Neural cell (in vitro differentiated cells): ENCODE data around the gene STK32B. TPM values are rescaled to one million over a fixed set of nuclear protein-coding genes. Genes with fewer than 3 reads are reported as not detected.

Experiments
- H2AFZ ChIP-seq: fragments of 200-600, 300-800 bp; sonication (generic), shearing (Covaris generic); 2 replicates; pipeline ENCODE4 v1.6.0; 2014; ENCODE audit warnings: low read depth, mild to moderate bottlenecking, antibody characterized with exemption, low read length, moderate library complexity
- H3F3A ChIP-seq: fragments of 200-600 bp; shearing (Covaris generic); 2 replicates; pipeline ENCODE4 v1.6.1; 2016; ENCODE audit warnings: mild to moderate bottlenecking, moderate library complexity, mixed read lengths, antibody characterized with exemption, low read length; ENCODE audit not compliant: insufficient read depth, poor library complexity, severe bottlenecking
- H3K27ac ChIP-seq: fragments of 200-600, 300-800 bp; sonication (generic), shearing (Covaris generic); 2 replicates; pipeline ENCODE4 v1.5.1; 2014; ENCODE audit warnings: mild to moderate bottlenecking, low read length, moderate library complexity
- H3K27me3 ChIP-seq: fragments of 300-800, 200-600 bp; sonication (generic), shearing (Covaris generic); 2 replicates; pipeline ENCODE4 v1.6.0; 2014; ENCODE audit warnings: mild to moderate bottlenecking, low read depth, low read length, moderate library complexity; ENCODE audit not compliant: insufficient read depth
- H3K36me3 ChIP-seq: fragments of 300-800, 200-600 bp; sonication (generic), shearing (Covaris generic); 2 replicates; pipeline ENCODE4 v1.5.1; 2014; ENCODE audit warnings: mild to moderate bottlenecking, antibody characterized with exemption, low read length, moderate library complexity; ENCODE audit not compliant: insufficient read depth
- H3K4me2 ChIP-seq: fragments of 300-800, 200-600 bp; sonication (generic), shearing (Covaris generic); 2 replicates; pipeline ENCODE4 v1.6.0; 2014; ENCODE audit warnings: mild to moderate bottlenecking, low read length
- H3K4me3 ChIP-seq: fragments of 300-800, 200-600 bp; sonication (generic), shearing (Covaris generic); 2 replicates; pipeline ENCODE4 v1.5.1; 2014; ENCODE audit warnings: mild to moderate bottlenecking, low read length, moderate library complexity
- H3K79me2 ChIP-seq: fragments of 200-600 bp; shearing (Covaris generic); replicated peaks from 2 replicates; pipeline ENCODE4 v1.6.0; 2014; ENCODE audit warnings: mild to moderate bottlenecking, low read length, moderate library complexity; ENCODE audit not compliant: insufficient read depth
- H3K9ac ChIP-seq: fragments of 300-800, 200-600 bp; sonication (generic), shearing (Covaris generic); 2 replicates; pipeline ENCODE4 v1.6.1; 2016; ENCODE audit warnings: mild to moderate bottlenecking, low read length, mixed read lengths
- H3K9me2 ChIP-seq: fragments of 200-600 bp; shearing (Covaris generic); 2 replicates; pipeline ENCODE4 v1.6.1; 2016; ENCODE audit warnings: mild to moderate bottlenecking, low read length, mixed read lengths; ENCODE audit not compliant: insufficient read depth
- H3K9me3 ChIP-seq: fragments of 200-600, 300-800 bp; sonication (generic), shearing (Covaris generic); 2 replicates; pipeline ENCODE4 v1.6.1; 2016; ENCODE audit warnings: mild to moderate bottlenecking, mixed run types, low read length, moderate library complexity, mixed read lengths
- H4K20me1 ChIP-seq: fragments of 200-600 bp; shearing (Covaris generic); 2 replicates; pipeline ENCODE4 v1.6.1; 2016; ENCODE audit warnings: mild to moderate bottlenecking, mixed run types; ENCODE audit not compliant: insufficient read depth
- CTCF ChIP-seq: fragments of 450-650 bp; IDR thresholded peaks from 2 replicates; pipeline ENCODE4 v1.5.1; 2014; ENCODE audit warnings: antibody characterized with exemption, mild to moderate bottlenecking, moderate library complexity; ENCODE audit not compliant: poor library complexity, severe bottlenecking
- EP300 ChIP-seq: fragments of 450-650 bp; conservative IDR thresholded peaks from 2 replicates; pipeline ENCODE4 v1.6.1; 2014; ENCODE audit warnings: antibody characterized with exemption, mild to moderate bottlenecking, moderate library complexity; ENCODE audit not compliant: poor library complexity, severe bottlenecking
- EZH2 ChIP-seq: fragments of 200-600, 300-800 bp; shearing (Covaris generic), sonication (generic); IDR thresholded peaks from 2 replicates; pipeline ENCODE4 v1.6.1; 2014; ENCODE audit warnings: antibody characterized with exemption, low read length, borderline replicate concordance, mild to moderate bottlenecking; ENCODE audit not compliant: insufficient read depth, poor library complexity, severe bottlenecking
- MXI1 ChIP-seq: fragments of 450-650 bp; conservative IDR thresholded peaks from 2 replicates; pipeline ENCODE4 v1.6.1; 2014; ENCODE audit warnings: antibody characterized with exemption, mild to moderate bottlenecking; ENCODE audit not compliant: poor library complexity, severe bottlenecking
- POLR2AphosphoS5 ChIP-seq: IDR thresholded peaks from 2 replicates; pipeline ENCODE4 v1.6.1; 2012
- RAD21 ChIP-seq: fragments of 450-650 bp; conservative IDR thresholded peaks from 2 replicates; pipeline ENCODE4 v1.6.1; 2014; ENCODE audit warnings: antibody characterized with exemption, mild to moderate bottlenecking, moderate library complexity
- REST ChIP-seq: IDR thresholded peaks from 2 replicates; pipeline ENCODE4 v1.6.1; 2012; ENCODE audit warnings: borderline replicate concordance
- SMC3 ChIP-seq: fragments of 450-650 bp; conservative IDR thresholded peaks from 2 replicates; pipeline ENCODE4 v1.6.1; 2014; ENCODE audit warnings: antibody characterized with exemption, mild to moderate bottlenecking, moderate library complexity; ENCODE audit not compliant: poor library complexity
- TAF1 ChIP-seq: IDR thresholded peaks from 2 replicates; pipeline ENCODE4 v1.6.1; 2012; ENCODE audit warnings: low read depth
- polyA plus RNA-seq: library from polyadenylated mRNA; depleted of rRNA; stranded (reverse); fragments of >200 nt; gene quantifications from 2 replicates; pipeline ENCODE4 v1.2.3, GENCODE V29; 2014

The STK32B gene
- polyA plus RNA-seq, 1 donor from 2014 or later = 42.8 TPM

GRCh38 chr4:5165420-5166369 lies 114.4 kb downstream of the STK32B start:
- Histone ChIP-seq H3K4me2 (no peak overlapping the region), H3K9me3 (no peaks in the 10 kb centered on the region), H3K36me3 (no peaks in the 10 kb centered on the region), H3K9ac (no peak overlapping the region), H3K27me3 (no peaks in the 10 kb centered on the region), H2AFZ (no peak overlapping the region), H3K27ac (no peak overlapping the region), H3K4me3 (no peak overlapping the region), H3K9me2 (no peaks in the 10 kb centered on the region), H4K20me1 (no peaks in the 10 kb centered on the region), H3F3A (no peaks in the 10 kb centered on the region), H3K79me2 (no peaks in the 10 kb centered on the region)
- TF ChIP-seq SMC3 = no peak
- TF ChIP-seq EP300 = no peak
- no peak for TF ChIP-seq EZH2
- no peak for TF ChIP-seq REST
- TF ChIP-seq RAD21 = no peak
- TF ChIP-seq CTCF = no peak
- TF ChIP-seq TAF1 = no peak
- no peak for TF ChIP-seq MXI1
- TF ChIP-seq POLR2AphosphoS5 = no peak

- H3F3A ChIP-seq = no peaks in the 10 kb centered on the region
- H3K9ac ChIP-seq = no peak overlapping the region
- no peak overlapping the region for H3K4me2 ChIP-seq
- H3K27ac ChIP-seq = no peak overlapping the region
- H3K9me3 ChIP-seq = no peaks in the 10 kb centered on the region
- no peak overlapping the region for H3K4me3 ChIP-seq
- H3K9me2 ChIP-seq = no peaks in the 10 kb centered on the region
- H3K27me3 ChIP-seq = no peaks in the 10 kb centered on the region
- TF ChIP-seq EP300 = no peak
- TF ChIP-seq MXI1 = no peak
- TF ChIP-seq EZH2 = no peak
- TF ChIP-seq TAF1 = no peak
- TF ChIP-seq POLR2AphosphoS5 = no peak
- TF ChIP-seq REST = no peak
- TF ChIP-seq SMC3 = no peak
- no peak for TF ChIP-seq RAD21
- no peak for TF ChIP-seq CTCF
- no peaks in the 10 kb centered on the region for H3K36me3 ChIP-seq
- no peak overlapping the region for H2AFZ ChIP-seq
- H4K20me1 ChIP-seq = no peaks in the 10 kb centered on the region
- no peaks in the 10 kb centered on the region for H3K79me2 ChIP-seq
Observed at GRCh38 chr4:5166377-5166776, 115.1 kb downstream of the STK32B start.
